ENCODE data around the gene PLEKHG4B. TPM values are rescaled to one million over a fixed set of nuclear protein-coding genes. Genes with fewer than 3 reads are reported as not detected.

PLEKHG4B gene
- polyA plus RNA-seq, 1 of the 3 experiments (the other 2 are of a cell fraction), result 0.18 TPM

GRCh38 chr5:119486-120097 lies 27.6 kb downstream of the PLEKHG4B start:
- WGBS (ENCODE audit: low lambda C conversion rate), result 30% methylated on average over 5 of the region's 5 CpGs
- Histone ChIP-seq H3K27me3 (ENCODE audit: insufficient read depth) (no peaks in the 10 kb centered on the region), H3F3A (replicated peaks; ENCODE audit: insufficient read depth) (no peaks in the 10 kb centered on the region), H3K9me3 (0 out of 2 replicates have a peak, but pooled peaks cover 7% of the 10 kb centered on the region), H4K20me1 (ENCODE audit: insufficient read depth) (no peaks in the 10 kb centered on the region), H3K79me2 (ENCODE audit: insufficient read depth) (no peaks in the 10 kb centered on the region), H3K36me3 (replicated peaks in 1 of 2; ENCODE audit: control insufficient read depth in 1 of 2, insufficient read depth in 2 of 2, low read length in 1 of 2) (no peaks in the 10 kb centered on the region), H3K4me1 (ENCODE audit: control insufficient read depth in 1 of 2, insufficient read depth in 2 of 2, low read depth in 1 of 2, low read length in 1 of 2) (no peaks in the 10 kb centered on the region), H2AFZ (ENCODE audit: low read depth) (no peak overlapping the region), H3K9ac (no peak overlapping the region), H3K4me2 (no peak overlapping the region), H3K9me2 (no peaks in the 10 kb centered on the region), H3K4me3 (ENCODE audit: low read depth in 2 of 2, low read length in 1 of 2) (no peak overlapping the region), H3K27ac (ENCODE audit: low read depth in 2 of 2, low read length in 1 of 2) (no peak overlapping the region)
- DNase-seq, result no peak
- ChIA-PET POLR2A (no interaction called here), CTCF (no interaction called here)
- TF ChIP-seq, protein P1, sequence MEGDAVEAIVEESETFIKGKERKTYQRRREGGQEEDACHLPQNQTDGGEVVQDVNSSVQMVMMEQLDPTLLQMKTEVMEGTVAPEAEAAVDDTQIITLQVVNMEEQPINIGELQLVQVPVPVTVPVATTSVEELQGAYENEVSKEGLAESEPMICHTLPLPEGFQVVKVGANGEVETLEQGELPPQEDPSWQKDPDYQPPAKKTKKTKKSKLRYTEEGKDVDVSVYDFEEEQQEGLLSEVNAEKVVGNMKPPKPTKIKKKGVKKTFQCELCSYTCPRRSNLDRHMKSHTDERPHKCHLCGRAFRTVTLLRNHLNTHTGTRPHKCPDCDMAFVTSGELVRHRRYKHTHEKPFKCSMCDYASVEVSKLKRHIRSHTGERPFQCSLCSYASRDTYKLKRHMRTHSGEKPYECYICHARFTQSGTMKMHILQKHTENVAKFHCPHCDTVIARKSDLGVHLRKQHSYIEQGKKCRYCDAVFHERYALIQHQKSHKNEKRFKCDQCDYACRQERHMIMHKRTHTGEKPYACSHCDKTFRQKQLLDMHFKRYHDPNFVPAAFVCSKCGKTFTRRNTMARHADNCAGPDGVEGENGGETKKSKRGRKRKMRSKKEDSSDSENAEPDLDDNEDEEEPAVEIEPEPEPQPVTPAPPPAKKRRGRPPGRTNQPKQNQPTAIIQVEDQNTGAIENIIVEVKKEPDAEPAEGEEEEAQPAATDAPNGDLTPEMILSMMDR (IDR thresholded peaks at IDR 0.05), result no peak
- TF ChIP-seq CHD2 (IDR thresholded peaks at IDR 0.05; ENCODE audit: low read length, partially characterized antibody) (no peak), RAD21 (IDR thresholded peaks at IDR 0.05; ENCODE audit: low read length) (no peak), GATA2 (CRISPR knock-in tag; IDR thresholded peaks at IDR 0.05) (no peak), FOXM1 (IDR thresholded peaks at IDR 0.05; ENCODE audit: low read depth) (no peak), TCF12 (IDR thresholded peaks at IDR 0.05) (no peak), JUND (IDR thresholded peaks at IDR 0.05) (no peak), GABPA (IDR thresholded peaks at IDR 0.05; ENCODE audit: low read depth) (no peak), SMC3 (IDR thresholded peaks at IDR 0.05; ENCODE audit: low read depth, low read length) (no peak), NRF1 (IDR thresholded peaks at IDR 0.05; ENCODE audit: low read depth, low read length) (no peak), NFIC (IDR thresholded peaks at IDR 0.05; ENCODE audit: borderline replicate concordance) (no peak), TEAD4 (IDR thresholded peaks at IDR 0.05; ENCODE audit: borderline replicate concordance, insufficient read depth) (no peak), TAF1 (IDR thresholded peaks at IDR 0.05; ENCODE audit: borderline replicate concordance, low read depth, low read length) (no peak), FOSL2 (IDR thresholded peaks at IDR 0.05; ENCODE audit: borderline replicate concordance, low read depth) (no peak), ELF1 (IDR thresholded peaks at IDR 0.05) (no peak), MXI1 (IDR thresholded peaks at IDR 0.05; ENCODE audit: low read depth, low read length) (no peak), RCOR1 (IDR thresholded peaks at IDR 0.05; ENCODE audit: low read length) (no peak), RFX5 (IDR thresholded peaks at IDR 0.05; ENCODE audit: low read length) (no peak)
- TF ChIP-seq, protein P2, sequence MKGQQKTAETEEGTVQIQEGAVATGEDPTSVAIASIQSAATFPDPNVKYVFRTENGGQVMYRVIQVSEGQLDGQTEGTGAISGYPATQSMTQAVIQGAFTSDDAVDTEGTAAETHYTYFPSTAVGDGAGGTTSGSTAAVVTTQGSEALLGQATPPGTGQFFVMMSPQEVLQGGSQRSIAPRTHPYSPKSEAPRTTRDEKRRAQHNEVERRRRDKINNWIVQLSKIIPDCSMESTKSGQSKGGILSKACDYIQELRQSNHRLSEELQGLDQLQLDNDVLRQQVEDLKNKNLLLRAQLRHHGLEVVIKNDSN (IDR thresholded peaks at IDR 0.05; ENCODE audit: borderline replicate concordance, low read depth), result no peak
- TF ChIP-seq, protein P3, sequence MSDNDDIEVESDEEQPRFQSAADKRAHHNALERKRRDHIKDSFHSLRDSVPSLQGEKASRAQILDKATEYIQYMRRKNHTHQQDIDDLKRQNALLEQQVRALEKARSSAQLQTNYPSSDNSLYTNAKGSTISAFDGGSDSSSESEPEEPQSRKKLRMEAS (IDR thresholded peaks at IDR 0.05; ENCODE audit: low read depth), result no peak

Measured in SK-N-SH (cell line).